HG03354 (cell line): ENCODE measurements around the gene CCDC88C.
A peak's percentile ranks its signal among the peaks of the same experiment; 100 is the strongest.

Experiments
- ATAC-seq: cut with Tn5 transposase; IDR thresholded peaks from one replicate; pipeline ENCODE4 v1.9.1; 2021; ENCODE audit warnings: mild to moderate bottlenecking; ENCODE audit not compliant: unreplicated experiment, poor library complexity, severe bottlenecking

Gene CCDC88C

GRCh38 chr14:91381801-91382670 is 35.6 kb downstream of the CCDC88C start:
- no peak for ATAC-seq

- ATAC-seq: no peak
Measured at GRCh38 chr14:91380610-91381371, 36.8 kb downstream of the CCDC88C start.

GRCh38 chr14:91380123-91380522 is 37.5 kb downstream of the CCDC88C start:
- no peak for ATAC-seq

DNA sequence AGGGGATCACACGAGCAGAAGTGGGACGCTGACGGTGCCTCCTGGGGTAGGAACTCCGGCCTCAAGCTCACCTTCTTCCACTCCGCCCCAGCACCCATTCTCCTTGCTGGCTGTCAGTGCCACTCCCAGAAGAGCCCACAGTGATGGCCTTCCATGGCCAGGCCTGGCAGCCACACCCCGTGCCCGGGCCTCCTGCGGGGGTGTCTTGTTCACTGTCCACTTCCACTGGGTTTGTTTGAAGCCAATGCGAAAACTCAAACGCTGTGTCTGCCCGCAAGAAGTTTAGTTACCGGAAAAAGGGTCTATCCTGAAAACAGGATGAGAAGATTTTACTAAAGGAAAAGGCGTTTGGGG is 38.1 kb downstream of the CCDC88C start:
- ATAC-seq: no peak

DNA sequence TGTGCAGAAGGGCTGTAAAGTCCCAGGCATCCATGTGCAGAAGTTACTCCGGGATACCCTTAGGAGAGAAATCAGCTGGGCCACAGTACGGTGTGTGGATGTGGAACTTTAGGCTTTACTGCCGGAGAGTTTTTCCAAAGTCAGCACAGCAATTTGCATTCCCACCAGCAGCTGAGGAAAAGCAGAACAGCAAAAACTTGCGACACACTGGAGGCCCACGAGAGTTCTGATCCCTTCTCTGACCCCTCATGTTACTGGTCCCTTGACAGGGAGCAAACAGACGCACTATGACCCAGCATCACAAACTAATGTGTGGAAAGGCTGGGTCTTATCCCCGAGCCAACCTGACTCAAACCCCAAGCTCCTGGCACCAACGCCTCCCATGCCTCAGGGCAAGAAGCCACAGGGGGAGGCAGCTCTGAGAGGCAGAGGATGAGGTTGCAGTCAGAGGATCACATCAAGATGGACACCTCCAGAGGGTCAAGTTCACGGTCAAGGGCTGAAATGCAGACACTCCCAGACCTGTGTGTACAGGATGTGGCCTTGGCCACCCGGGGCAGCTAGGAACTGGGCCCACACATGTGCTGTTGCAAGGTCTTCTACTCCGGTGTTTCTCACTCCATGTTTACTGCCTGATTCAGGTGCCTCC is 38.6 kb downstream of the CCDC88C start:
- ATAC-seq: no peak

DNA sequence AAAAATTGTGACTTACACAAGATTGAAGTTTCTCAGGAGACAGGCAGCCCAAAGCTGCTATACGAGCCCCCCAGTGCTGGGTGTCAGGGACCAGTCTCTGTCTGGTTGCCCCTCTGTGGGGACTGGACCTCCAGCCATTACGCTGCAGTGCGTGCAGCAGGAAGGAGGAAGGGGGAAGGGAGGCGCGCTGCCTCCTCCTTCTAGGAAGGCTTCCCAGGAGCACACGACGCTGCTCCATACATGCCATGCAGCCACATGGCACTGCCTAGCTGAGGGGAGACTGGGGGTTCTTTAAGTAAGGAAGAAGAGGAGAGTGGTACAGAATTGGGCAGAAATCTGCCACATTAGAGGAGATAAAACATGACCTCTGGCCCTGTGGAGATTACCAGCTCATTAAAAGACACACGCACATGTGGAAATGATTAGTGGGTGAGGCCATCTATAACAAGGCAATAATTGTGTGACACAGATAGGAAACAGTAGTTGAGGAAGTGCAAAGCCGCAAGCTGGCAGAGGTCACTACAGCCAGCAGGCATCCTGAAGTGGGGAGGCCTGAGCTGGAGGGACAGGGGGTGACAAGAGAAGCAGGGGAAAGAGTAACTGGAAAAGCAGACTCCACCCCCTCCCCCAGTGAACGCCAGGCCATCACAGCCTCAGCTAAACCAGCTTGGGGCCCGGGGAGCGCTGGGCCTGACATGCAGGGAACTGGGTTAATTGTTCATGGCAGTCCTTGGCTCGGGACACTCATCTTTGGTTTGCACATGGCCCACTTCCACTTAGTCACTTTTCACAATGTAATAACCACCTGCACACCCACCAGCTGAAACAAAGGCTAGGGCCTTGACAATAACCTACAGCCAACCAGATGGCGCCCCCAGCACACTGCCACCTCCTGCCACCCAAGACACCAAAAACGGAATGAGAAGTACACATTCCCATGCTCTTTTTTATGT is 39.6 kb downstream of the CCDC88C start:
- ATAC-seq: no peak

GRCh38 chr14:91376547-91377477 is 40.8 kb downstream of the CCDC88C start:
- no peak for ATAC-seq

GRCh38 chr14:91375720-91376452 is 41.7 kb downstream of the CCDC88C start:
- no peak for ATAC-seq

- no peak for ATAC-seq
Measured at GRCh38 chr14:91374879-91375702, 42.5 kb downstream of the CCDC88C start.

DNA sequence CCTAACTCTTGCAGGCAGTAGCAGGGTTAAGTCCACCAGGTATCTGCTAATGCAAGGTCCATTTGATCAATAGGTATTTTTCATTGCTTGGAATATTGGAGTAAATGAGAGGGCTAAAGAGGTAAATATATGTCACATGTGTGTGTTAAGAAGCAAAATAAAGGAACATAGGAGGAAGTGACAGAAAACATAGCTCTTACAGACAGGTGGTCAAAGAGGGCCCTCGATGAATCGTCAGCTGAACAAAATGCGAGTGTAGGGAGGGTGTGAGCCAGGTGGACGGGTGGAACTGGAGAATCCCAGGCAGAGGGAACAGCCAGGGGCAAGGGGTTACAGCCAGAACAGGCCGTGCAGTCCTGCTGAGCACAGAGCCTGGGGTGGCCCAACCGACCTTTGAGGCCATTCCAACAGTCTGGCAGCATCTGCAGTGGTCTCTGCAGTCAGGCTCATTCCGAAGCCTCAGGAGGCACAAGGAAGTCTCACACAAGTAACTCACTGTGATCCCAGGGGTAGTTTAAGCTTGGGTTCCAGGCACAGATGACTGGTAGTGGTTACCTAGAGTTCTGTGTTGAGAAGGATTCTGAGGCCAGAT is 43.2 kb downstream of the CCDC88C start:
- ATAC-seq: no peak

GRCh38 chr14:91373591-91374254 is 43.9 kb downstream of the CCDC88C start:
- peak; percentile 73 for ATAC-seq

DNA sequence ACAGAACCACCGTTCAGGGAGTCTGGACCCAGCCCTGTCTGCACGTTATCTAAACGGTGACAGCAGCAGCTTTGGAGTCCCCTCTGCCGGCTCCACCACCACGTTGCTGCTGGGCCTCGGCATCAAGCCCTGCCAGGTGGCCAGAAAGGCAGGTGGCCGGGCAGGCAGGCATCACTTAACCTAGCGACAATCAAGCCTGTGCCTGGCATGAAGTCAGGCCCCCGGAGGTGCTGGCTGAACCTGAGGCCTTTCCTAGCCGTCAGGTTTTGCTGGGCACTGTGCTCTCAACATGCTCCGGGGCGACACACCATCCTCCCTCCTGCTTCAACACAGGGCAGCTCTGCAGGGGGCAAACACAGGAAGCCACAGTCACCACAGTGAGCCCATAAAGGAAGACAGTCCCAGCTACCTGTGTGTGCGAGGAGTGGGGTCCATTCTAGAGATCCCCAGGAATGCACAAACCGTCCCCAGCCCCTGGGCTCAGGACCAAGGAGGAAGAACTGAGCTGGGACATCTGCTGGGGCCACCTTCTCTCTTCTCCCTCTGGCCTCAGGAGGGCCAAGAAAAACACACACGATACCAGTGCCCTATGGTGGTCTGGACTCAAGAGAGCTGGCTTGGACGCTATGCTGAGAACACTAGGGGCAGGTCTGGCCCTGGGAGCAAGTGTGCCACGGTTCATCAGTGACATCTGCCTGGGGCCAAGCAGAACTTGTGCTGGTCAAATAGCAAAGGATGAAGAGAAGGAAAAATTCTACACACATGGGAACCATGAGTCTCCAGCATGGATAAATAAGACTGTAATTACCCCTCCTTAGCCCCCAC is 44.7 kb downstream of the CCDC88C start:
- peak; percentile 37 for ATAC-seq

- no peak for ATAC-seq
Measured at GRCh38 chr14:91371990-91372375, 45.6 kb downstream of the CCDC88C start.

- no peak for ATAC-seq
Measured at GRCh38 chr14:91371011-91371989, 46.3 kb downstream of the CCDC88C start.
